Stimulated activated CD4-positive, alpha-beta T cell treated with anti-CD3 and anti-CD28 coated beads, Interleukin-15, amount 100 ng/mL, for 1 hour (primary cell): Measurements from ENCODE around the gene STK17A.
"Not testable (repeated sequence)": the region's sequence is repeated elsewhere in the genome, so short reads cannot be mapped to it uniquely, and the experiment has no call there.

Experiments
- DNase-seq, 2 donors: peaks; one replicate each; pipeline ENCODE4 v3.0.0-alpha.2; 2020; ENCODE audit warnings: low read depth in 1 of 2, low spot score in 1 of 2

STK17A gene

GRCh38 chr7:43593010-43593409 lies 10.1 kb downstream of the STK17A start:
- no peak for DNase-seq

GRCh38 chr7:43594020-43594419 lies 11.1 kb downstream of the STK17A start:
- DNase-seq = no peak

- DNase-seq = not testable (repeated sequence)
Measured at GRCh38 chr7:43596426-43596825, 13.5 kb downstream of the STK17A start.

GRCh38 chr7:43600056-43600455 lies 17.1 kb downstream of the STK17A start:
- no peak for DNase-seq

- no peak for DNase-seq
Measured at GRCh38 chr7:43602256-43602655, 19.3 kb downstream of the STK17A start.

GRCh38 chr7:43604251-43604650 lies 21.3 kb downstream of the STK17A start:
- DNase-seq = no peak

- DNase-seq = no peak
Measured at GRCh38 chr7:43609097-43609496, 26.2 kb downstream of the STK17A start.

- DNase-seq = no peak
Measured at GRCh38 chr7:43612128-43612527, 29.2 kb downstream of the STK17A start.

- no peak for DNase-seq
Measured at GRCh38 chr7:43612599-43613589, 30.0 kb downstream of the STK17A start.

GRCh38 chr7:43615558-43616145 lies 32.7 kb downstream of the STK17A start:
- DNase-seq = no peak

- DNase-seq = no peak
Measured at GRCh38 chr7:43616977-43617376, 34.1 kb downstream of the STK17A start.

- DNase-seq = no peak
Measured at GRCh38 chr7:43618073-43618472, 35.2 kb downstream of the STK17A start.

GRCh38 chr7:43619213-43620012 lies 36.5 kb downstream of the STK17A start:
- DNase-seq = no peak

GRCh38 chr7:43621729-43622448 lies 39.0 kb downstream of the STK17A start:
- DNase-seq = no peak

- no peak for DNase-seq
Measured at GRCh38 chr7:43624156-43624555, 41.2 kb downstream of the STK17A start.

GRCh38 chr7:43625453-43625852 lies 42.5 kb downstream of the STK17A start:
- DNase-seq = no peak

- DNase-seq = no peak
Measured at GRCh38 chr7:43625980-43626379, 43.1 kb downstream of the STK17A start.

- DNase-seq = no peak
Measured at GRCh38 chr7:43626695-43627094, 43.8 kb downstream of the STK17A start.

GRCh38 chr7:43627798-43628197 lies 44.9 kb downstream of the STK17A start:
- not testable (repeated sequence) for DNase-seq

- no peak for DNase-seq
Measured at GRCh38 chr7:43628431-43628830, 45.5 kb downstream of the STK17A start.

GRCh38 chr7:43629857-43630256 lies 46.9 kb downstream of the STK17A start:
- no peak for DNase-seq
